ENCODE results near the gene HOXA11. TPM values are rescaled to one million over a fixed set of nuclear protein-coding genes. Genes with fewer than 3 reads are reported as not detected.

Gene HOXA11
- polyA plus RNA-seq, 1 donor from 2014 or later = not detected

DNA sequence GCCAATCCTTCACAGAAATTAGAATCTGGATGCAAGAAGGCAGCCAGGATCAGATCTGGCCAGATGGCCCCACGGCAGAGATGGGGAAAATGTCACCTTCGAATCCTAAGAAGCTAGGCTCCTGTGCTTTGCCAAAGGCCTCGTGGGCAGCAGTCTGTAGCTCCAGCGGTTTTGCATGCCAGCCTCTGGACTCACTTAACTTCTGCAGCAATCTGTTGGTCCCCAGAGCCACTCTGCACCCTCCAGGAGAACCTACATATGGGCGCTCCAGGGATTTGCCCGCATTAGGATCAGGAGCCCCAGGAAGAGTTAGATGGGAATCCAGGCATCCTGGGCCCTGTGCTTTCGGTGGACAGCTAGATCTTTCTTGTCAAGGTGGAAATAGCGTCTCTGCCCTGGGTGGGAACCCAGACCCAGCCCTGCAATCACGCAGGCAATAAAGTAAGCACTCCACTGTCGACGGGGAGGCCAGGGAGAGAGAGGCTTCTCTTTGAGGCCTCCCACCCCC is 25.0 kb upstream of the HOXA11 start:
- Histone ChIP-seq H3K36me3 (ENCODE audit: insufficient read depth, low read length) (no peaks in the 10 kb centered on the region), H3K9ac (ENCODE audit: low read length) (no peak overlapping the region), H3K27me3 (ENCODE audit: insufficient read depth, low read depth, low read length) (peaks cover 100% of the 10 kb centered on the region), H3K9me2 (ENCODE audit: insufficient read depth, low read length) (no peaks in the 10 kb centered on the region), H3K27ac (ENCODE audit: low read length) (no peak overlapping the region), H3K4me2 (ENCODE audit: low read length) (no peak overlapping the region), H3F3A (ENCODE audit: insufficient read depth, low read length, poor library complexity, severe bottlenecking) (no peaks in the 10 kb centered on the region), H4K20me1 (ENCODE audit: insufficient read depth) (no peaks in the 10 kb centered on the region), H3K9me3 (ENCODE audit: low read length) (no peaks in the 10 kb centered on the region), H3K4me3 (ENCODE audit: low read length) (no peak overlapping the region), H3K79me2 (replicated peaks; ENCODE audit: insufficient read depth, low read length) (no peaks in the 10 kb centered on the region), H2AFZ (ENCODE audit: low read depth, low read length) (no peak overlapping the region)
- TF ChIP-seq POLR2AphosphoS5 (IDR thresholded peaks at IDR 0.05) (no peak), EZH2 (IDR thresholded peaks at IDR 0.05; ENCODE audit: borderline replicate concordance, insufficient read depth, low read length, poor library complexity, severe bottlenecking) (no peak), MXI1 (conservative IDR thresholded peaks at IDR 0.05; ENCODE audit: poor library complexity, severe bottlenecking) (no peak), RAD21 (conservative IDR thresholded peaks at IDR 0.05) (no peak), SMC3 (conservative IDR thresholded peaks at IDR 0.05; ENCODE audit: poor library complexity) (no peak), TAF1 (IDR thresholded peaks at IDR 0.05; ENCODE audit: low read depth) (no peak), EP300 (conservative IDR thresholded peaks at IDR 0.05; ENCODE audit: poor library complexity, severe bottlenecking) (no peak)
- TF ChIP-seq, protein P1, sequence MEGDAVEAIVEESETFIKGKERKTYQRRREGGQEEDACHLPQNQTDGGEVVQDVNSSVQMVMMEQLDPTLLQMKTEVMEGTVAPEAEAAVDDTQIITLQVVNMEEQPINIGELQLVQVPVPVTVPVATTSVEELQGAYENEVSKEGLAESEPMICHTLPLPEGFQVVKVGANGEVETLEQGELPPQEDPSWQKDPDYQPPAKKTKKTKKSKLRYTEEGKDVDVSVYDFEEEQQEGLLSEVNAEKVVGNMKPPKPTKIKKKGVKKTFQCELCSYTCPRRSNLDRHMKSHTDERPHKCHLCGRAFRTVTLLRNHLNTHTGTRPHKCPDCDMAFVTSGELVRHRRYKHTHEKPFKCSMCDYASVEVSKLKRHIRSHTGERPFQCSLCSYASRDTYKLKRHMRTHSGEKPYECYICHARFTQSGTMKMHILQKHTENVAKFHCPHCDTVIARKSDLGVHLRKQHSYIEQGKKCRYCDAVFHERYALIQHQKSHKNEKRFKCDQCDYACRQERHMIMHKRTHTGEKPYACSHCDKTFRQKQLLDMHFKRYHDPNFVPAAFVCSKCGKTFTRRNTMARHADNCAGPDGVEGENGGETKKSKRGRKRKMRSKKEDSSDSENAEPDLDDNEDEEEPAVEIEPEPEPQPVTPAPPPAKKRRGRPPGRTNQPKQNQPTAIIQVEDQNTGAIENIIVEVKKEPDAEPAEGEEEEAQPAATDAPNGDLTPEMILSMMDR (IDR thresholded peaks at IDR 0.05; ENCODE audit: poor library complexity, severe bottlenecking) = no peak
- TF ChIP-seq, protein P2, sequence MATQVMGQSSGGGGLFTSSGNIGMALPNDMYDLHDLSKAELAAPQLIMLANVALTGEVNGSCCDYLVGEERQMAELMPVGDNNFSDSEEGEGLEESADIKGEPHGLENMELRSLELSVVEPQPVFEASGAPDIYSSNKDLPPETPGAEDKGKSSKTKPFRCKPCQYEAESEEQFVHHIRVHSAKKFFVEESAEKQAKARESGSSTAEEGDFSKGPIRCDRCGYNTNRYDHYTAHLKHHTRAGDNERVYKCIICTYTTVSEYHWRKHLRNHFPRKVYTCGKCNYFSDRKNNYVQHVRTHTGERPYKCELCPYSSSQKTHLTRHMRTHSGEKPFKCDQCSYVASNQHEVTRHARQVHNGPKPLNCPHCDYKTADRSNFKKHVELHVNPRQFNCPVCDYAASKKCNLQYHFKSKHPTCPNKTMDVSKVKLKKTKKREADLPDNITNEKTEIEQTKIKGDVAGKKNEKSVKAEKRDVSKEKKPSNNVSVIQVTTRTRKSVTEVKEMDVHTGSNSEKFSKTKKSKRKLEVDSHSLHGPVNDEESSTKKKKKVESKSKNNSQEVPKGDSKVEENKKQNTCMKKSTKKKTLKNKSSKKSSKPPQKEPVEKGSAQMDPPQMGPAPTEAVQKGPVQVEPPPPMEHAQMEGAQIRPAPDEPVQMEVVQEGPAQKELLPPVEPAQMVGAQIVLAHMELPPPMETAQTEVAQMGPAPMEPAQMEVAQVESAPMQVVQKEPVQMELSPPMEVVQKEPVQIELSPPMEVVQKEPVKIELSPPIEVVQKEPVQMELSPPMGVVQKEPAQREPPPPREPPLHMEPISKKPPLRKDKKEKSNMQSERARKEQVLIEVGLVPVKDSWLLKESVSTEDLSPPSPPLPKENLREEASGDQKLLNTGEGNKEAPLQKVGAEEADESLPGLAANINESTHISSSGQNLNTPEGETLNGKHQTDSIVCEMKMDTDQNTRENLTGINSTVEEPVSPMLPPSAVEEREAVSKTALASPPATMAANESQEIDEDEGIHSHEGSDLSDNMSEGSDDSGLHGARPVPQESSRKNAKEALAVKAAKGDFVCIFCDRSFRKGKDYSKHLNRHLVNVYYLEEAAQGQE (IDR thresholded peaks at IDR 0.05; ENCODE audit: borderline replicate concordance) = no peak

DNA sequence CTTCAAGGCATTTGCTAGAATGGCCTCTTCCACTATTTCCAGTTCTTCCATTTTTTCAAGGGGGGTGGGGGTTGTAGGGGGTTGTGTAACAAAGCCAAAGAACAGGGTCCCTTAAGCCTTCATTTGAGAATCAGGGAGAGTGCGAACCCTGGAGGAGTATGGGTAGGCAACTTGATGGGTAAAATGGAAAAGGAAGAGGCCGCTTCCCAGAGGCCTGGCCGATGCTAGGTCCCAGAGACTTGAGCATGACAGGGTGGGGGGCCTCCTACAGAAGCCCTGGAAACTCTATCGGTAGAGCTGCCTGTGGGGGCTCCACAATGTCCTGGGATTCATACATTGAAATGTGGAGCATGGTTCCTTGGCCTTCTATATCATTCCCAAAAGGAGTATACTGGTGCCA is 24.0 kb upstream of the HOXA11 start:
- no peak overlapping the region for H3K4me2 ChIP-seq (ENCODE audit: low read length)
- TF ChIP-seq RAD21 (conservative IDR thresholded peaks at IDR 0.05) = no peak
- TF ChIP-seq EZH2 (IDR thresholded peaks at IDR 0.05; ENCODE audit: borderline replicate concordance, insufficient read depth, low read length, poor library complexity, severe bottlenecking) = no peak
- no peak for TF ChIP-seq EP300 (conservative IDR thresholded peaks at IDR 0.05; ENCODE audit: poor library complexity, severe bottlenecking)
- TF ChIP-seq TAF1 (IDR thresholded peaks at IDR 0.05; ENCODE audit: low read depth) = no peak
- TF ChIP-seq MXI1 (conservative IDR thresholded peaks at IDR 0.05; ENCODE audit: poor library complexity, severe bottlenecking) = no peak
- no peak for TF ChIP-seq POLR2AphosphoS5 (IDR thresholded peaks at IDR 0.05)
- TF ChIP-seq, protein P2 (IDR thresholded peaks at IDR 0.05; ENCODE audit: borderline replicate concordance) = no peak
- TF ChIP-seq, protein P1 (IDR thresholded peaks at IDR 0.05; ENCODE audit: poor library complexity, severe bottlenecking) = no peak
- TF ChIP-seq SMC3 (conservative IDR thresholded peaks at IDR 0.05; ENCODE audit: poor library complexity) = no peak
- H3K9me3 ChIP-seq (ENCODE audit: low read length) = no peaks in the 10 kb centered on the region
- H3K27me3 ChIP-seq (ENCODE audit: insufficient read depth, low read depth, low read length) = peaks cover 100% of the 10 kb centered on the region
- H2AFZ ChIP-seq (ENCODE audit: low read depth, low read length) = no peak overlapping the region
- no peak overlapping the region for H3K4me3 ChIP-seq (ENCODE audit: low read length)
- no peaks in the 10 kb centered on the region for H4K20me1 ChIP-seq (ENCODE audit: insufficient read depth)
- H3K27ac ChIP-seq (ENCODE audit: low read length) = no peak overlapping the region
- H3F3A ChIP-seq (ENCODE audit: insufficient read depth, low read length, poor library complexity, severe bottlenecking) = no peaks in the 10 kb centered on the region
- no peaks in the 10 kb centered on the region for H3K9me2 ChIP-seq (ENCODE audit: insufficient read depth, low read length)
- no peaks in the 10 kb centered on the region for H3K79me2 ChIP-seq (replicated peaks; ENCODE audit: insufficient read depth, low read length)
- H3K9ac ChIP-seq (ENCODE audit: low read length) = no peak overlapping the region
- H3K36me3 ChIP-seq (ENCODE audit: insufficient read depth, low read length) = no peaks in the 10 kb centered on the region
